Pulmonary artery endothelial cell (primary cell): Measurements from ENCODE around the gene PSD2. TPM values are rescaled to one million over a fixed set of nuclear protein-coding genes. Genes with fewer than 3 reads are reported as not detected.

Experiments used
- DNase-seq: peaks from one replicate; pipeline ENCODE4 v3.0.0-alpha.2; 2011; ENCODE audit warnings: low read depth, low spot score
- total RNA-seq: library from RNA; depleted of rRNA; stranded (reverse); fragments of >200 nt; gene quantifications from 2 replicates; pipeline ENCODE4 v1.2.3, GENCODE V29; 2014

Gene PSD2
- total RNA-seq, 1 donor from 2014 or later, result under 0.01 TPM

DNA sequence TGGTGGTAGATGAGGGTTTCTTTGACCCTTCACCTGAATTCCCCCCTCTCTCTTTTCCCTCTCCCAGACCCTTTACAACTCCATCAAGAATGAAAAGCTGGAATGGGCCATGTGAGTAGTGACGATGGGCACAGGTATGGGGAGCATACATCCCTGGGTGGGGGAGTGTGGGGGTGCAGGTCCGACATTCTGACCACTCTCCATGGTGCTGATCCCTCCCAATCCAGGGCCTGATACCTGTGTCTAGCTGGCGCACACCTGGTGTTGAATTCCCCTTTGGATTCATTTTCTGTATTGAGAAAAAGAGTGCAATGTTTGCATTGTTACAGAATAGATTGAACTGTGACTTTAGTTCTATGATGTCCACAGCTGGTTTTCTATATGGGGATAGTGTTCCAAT, 40.0 kb downstream of the PSD2 start:
- no peak for DNase-seq

DNA sequence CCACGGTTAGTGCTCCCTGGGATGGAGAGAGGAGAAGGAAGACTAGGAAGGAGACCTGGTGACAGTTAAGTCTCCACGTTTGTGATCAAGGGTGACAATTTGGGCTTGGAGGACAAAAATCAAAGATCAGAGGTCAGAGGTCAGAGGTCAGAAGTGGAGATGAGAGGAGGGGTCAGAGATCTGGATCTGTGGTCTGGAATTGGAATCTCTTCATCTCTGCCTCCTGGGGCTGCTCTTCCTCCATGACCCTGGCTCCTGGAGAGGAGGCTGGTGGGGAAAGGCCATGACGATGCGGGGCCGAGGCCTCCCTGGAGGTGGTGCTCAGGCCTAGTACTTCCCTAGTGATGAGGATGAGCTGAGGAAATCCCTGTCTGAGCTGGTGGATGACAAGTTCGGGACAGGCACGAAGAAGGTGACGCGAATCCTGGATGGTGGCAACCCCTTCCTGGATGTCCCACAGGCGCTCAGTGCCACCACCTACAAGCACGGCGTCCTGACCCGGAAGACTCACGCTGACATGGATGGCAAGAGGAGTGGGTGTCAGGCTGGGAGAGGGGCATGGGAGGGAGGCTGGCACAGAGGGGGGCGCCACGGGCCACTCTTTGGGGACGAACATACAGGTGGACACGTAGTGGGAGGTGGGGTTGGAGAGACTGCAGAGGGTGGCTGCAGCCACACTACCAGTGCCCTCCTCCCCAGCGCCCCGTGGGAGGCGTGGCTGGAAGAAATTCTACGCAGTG, 41.0 kb downstream of the PSD2 start:
- no peak for DNase-seq

DNA sequence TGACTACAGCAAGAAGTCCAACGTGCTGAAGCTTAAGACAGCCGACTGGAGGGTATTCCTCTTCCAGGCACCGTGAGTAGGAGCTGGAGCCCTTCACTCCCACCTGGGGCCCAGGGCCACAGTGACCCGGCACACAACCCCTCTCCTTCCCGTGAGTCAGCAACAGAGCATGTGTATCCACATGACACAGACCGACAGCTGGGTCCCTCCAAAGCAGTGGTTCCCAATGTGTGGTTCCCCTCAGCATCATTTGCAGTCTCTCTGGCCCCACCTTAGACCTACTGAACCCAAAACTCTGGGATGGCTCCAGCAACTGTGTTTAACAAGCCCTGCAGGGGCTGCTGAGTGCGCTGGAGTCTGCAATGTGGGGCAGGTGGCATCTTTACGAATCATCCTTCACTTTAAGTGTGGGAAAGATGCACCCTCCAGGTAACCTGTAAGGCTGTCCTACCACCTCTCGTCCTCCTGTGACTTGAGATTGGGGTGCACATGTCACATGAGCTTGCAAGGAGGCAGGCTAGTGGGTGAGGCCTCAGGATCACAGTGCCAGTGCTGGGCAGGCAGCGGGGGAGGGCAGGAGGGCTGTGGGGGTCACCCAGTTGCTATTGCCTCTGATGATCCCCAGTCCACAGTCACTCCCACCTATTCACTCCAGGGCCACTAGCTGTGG, 42.2 kb downstream of the PSD2 start:
- no peak for DNase-seq

DNA sequence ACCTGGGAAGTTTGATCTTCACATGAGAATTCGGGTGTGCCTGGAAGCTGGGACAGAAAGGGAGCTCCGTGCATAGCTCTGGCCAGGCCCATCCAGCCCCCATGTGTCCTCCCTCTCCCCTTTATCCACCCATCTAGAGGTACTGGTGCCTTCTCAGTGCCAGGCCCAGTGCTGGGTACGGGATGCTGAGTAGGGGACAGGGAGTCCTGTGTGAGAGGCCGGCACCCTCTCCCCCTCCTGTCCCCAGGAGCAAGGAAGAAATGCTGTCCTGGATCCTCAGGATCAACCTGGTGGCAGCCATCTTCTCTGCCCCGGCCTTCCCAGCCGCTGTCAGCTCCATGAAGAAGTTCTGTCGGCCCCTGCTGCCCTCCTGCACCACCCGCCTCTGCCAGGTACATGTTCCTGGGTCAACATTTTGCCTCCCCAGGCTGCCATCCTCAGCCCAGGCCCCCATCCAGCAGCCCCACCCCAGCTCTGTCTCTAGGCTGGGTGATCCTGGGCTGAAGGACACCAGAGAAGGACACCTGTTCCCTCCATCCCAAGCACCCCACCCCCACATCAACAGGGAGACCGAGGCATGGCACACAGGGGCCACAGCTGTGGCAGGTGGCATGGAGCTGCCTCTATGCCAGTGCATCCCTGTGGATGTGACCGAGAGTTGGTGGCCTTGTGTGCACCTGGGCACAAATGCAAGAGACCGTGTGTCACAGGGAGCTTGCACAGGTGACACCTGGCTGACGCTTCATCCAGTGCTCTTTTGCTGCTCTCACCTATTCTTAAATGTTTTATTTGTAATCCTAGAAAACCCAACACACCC, 43.0 kb downstream of the PSD2 start:
- no peak for DNase-seq

DNA sequence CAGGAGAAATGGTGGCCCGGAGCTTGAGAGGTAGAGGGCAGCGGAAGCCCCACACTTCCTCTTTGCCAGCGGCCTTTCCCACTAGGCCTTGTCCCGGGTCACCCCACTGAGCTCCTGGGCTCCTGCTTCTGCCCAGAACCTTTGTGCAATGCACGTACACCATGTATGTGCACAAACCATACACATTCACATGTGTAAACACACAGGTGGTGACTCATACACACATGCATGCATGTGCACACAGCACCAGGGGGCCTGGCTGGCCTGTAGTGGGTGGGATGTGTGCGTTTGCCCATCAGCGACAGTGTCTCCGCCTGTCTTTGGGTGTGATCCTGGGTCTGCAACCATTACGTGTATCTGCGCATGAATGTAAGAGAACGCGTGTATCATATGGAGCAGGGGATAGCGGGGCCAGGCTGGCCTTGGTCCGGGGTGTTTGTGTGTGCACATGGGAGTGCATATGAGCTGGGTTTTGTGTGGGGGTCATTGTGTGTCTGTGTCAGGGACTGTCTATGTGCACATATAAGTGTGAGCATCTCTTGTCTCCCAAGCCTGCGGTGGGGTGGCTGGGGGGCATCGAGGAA, 43.7 kb downstream of the PSD2 start:
- no peak for DNase-seq

DNA sequence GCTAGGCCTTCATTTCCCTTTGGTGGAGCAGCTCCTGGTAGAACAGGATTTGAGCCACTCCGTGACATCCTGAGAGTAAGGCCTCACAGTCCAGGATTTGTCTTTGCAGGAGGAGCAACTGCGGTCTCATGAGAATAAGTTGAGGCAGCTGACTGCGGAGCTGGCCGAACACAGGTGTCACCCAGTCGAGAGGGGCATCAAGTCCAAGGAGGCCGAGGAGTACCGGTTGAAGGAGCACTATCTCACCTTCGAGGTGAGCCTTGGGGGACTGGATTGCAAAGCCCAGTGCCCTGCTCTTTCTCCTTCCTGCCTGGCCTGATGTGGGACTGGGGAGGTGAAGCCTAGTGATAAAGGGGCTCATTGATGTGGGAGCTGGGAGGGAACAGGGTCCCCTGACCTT, 44.3 kb downstream of the PSD2 start:
- no peak for DNase-seq

DNA sequence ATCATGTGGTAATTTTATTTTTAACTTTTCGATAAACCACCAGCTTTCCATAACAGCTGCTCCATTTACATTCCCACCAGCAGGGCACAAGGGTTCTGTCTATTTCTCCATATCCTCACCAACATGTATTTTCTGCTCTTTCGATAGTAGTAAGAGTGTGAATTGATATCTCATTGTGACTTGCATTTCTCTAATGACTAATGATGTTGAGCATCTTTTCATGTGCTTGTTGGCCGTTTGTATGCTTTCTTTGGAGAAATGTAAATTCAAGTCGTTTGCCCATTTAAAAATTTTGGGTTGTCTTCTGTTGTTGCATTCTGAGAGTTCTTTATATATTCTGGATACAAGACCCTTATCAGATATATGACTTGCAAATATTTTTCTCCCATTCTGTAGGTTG, 45.9 kb downstream of the PSD2 start:
- no peak for DNase-seq

DNA sequence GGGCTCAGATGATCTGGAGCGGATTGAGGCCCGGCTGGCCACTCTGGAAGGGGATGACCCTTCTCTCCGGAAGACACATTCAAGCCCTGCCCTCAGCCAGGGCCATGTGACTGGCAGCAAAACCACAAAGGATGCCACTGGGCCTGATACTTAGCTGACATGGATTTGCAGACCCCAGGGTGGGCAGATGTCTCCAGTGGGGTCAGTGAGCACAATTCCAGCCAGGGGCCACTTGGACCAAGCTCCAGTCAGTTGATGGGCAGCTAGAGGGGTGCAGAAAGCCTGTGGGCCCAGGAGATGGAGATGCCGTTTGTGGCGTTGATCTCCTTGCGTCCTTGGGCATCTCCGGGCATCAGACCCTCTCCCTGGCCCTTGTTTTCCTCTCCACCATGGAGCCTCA, 46.7 kb downstream of the PSD2 start:
- no peak for DNase-seq

DNA sequence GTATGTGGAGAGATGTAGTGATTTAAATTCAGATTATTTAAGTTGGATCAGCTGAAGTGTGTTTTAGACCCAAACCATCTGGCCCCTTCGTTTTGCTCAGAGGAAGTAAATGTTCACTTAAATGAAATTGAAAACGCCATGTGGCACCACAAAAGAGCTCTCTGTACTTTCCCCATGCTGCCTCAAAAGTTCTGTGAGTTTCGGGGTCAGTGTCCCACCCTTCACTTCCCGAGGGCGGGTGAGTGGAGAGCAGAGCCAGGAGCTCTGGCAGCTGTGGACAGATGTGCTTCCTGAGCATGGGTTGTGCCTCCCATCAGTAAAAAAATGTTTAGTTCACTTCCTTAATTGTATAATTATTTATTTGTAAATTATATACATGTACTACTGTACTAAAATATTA, 48.4 kb downstream of the PSD2 start:
- no peak for DNase-seq

DNA sequence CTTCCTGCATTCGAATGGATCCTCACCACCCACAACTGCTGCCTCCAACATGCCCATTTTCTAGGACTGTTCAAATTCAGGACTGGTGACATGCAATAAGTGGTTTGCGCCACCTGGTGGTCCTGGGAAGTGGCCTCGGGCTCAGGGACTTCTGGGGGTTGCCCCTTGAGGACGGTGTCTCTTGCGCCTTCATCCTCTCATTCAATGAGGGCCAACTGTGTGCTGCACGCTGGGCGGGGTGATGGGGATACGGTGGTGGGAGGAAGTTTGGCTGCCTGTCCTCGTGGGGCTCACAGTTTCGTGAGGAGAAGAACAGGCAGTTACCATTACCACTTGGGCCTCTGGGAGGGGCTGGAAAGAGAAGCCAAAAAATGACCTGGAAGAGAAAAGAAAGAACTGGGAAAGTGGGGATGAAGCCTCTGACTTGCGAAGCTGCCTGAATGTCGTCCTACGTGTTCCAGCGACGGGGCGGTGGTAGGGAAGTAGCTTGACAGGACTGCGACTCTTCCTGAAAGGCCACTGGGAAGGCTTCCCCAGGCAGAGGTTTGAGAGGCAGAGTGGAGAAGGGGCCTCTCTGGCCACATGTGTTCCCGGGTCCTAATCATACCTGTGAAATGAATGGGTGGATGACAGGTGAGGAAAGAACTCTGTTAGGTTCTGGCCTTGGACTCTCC, 49.0 kb downstream of the PSD2 start:
- peak; percentile 39 for DNase-seq

DNA sequence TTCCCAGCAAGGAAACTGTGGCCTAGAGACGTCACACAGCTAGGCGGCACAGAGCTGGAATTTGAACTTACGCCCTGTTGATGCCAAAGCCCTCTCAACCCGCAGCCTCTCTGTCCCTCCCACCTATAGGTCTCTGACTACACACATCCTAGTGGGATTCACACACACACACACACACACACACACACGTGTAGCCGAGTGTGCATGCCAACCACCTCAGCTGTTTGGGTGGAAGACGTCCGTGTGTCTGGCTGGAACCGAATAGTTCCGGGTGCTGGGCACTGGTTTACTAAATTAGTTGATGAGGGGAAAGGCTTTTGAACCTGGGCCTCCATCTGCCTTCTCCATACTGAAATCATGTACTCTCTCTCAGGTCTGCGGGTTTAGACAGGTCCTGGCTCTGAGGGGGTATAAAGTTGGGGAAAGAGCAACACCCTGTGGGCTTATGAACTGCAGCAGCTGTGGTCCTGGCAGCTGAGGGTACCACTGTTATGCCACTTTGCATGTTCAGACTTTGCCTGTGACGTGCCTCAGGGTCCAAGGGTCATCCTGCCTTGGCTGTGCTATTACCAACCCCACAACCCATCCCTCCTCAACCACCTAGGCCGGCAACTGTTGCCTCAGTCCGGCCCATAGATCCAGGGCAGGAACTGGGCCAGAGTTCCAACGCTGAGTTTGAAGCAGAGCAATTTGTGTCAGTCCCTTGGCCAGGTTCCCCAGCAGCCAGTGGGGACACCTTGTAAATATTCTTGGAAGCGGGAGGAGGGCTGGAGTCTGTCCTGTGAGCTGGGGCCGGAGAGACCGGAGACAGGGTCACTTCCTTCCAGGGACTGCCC, 50.5 kb downstream of the PSD2 start:
- DNase-seq, result no peak

DNA sequence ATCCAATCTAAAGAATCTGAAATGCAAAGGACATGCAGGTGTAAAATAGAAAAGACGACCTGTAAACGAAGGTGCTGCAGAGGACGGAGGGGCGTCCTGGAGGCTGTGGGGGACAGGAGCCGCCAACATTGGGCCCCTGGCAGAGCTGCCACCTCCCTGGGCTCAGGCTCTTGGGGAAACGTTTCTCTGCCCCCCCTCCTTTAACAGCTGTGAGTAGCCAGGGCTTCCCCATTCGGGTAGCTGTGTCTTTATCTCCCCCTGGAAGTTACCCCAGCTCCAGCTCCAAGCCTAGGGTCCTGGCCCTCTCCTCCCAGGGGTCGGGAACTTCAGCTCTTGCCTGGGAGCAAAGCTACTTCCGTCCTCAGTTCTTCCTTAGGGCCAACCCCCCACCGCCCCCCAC, 51.5 kb downstream of the PSD2 start:
- DNase-seq, result no peak

DNA sequence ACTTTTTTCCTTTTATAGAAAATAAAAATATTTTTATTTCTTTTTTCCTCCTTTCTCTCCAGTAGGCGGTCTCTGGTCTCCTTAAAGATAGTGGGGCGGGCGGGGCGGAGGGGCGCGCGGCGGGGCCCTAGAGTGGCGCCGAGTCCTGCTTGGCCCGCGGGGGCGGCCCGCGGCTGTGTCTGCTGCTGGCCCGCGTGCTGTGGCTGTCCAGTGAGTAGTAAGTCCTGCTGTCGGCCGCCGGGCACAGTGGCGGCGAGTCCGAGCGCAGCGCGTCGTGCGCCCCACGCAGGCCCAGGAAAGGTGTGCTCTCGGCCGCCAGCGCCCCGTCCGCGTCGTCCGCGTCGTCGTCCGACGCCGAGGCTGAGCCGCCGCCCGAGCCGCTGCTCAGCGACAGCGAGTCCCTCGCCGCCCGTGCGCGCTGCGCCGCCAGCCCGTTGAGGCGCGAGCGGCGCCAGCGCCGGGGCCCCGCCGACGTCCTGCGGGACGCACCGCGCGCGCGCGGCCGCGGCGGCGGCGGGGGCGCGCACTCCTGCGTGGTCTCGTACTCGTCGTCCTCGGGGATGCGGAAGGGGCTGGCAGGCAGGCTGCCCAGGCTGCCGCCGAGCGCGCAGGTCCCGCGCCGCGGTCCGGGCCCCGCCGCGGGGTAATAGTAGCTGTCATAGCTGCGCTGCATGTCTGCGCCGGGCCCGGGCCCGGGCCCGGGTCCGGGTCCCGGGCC, 52.3 kb downstream of the PSD2 start:
- DNase-seq, result no peak

DNA sequence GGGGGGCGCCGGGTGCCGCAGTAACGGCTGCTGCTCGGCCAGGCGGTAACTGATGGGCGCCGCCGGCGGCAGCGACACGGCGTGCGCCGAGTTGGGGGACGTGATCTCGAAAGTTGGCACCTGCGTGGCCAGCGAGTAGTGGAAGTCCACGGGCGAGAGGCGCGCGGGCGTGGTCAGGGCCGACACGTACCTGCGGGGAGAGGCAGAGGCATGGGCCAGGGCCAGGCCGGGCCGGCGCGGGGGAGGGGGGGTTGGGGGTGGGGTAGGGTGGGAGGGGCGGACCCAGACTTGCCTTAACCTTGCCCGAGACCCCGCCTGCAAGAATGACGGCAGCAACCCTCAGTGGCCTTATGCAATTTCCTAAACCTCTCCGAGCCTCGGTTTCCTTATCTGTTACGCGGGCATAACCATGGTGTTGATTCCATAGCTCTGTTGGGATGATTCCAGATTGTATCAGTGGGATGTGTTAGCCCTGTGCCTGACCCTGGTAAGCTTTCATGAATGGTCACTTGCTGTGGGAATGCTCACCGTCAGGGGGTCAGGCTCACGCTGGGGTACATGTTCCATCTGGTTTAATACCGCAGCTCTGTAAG, 53.0 kb downstream of the PSD2 start:
- no peak for DNase-seq

DNA sequence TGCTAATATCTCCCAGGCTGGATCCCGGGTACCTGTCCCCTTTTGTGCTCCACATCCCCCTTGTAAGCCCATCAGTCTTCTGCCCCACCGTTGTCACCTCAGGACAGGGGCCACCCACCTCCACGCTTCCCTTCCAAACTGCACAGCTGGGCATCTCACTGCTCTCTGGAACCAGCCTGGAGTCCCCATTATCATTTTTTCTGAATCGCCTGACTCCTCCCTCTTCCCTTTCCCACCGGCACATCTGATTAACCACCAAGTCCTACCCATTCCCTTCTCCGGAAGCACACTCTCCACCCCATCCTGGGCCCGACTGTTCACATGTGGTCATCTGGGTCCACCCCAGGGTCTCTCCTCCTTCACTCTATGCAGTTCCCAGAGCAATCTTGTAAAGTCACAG, 53.9 kb downstream of the PSD2 start:
- no peak for DNase-seq

DNA sequence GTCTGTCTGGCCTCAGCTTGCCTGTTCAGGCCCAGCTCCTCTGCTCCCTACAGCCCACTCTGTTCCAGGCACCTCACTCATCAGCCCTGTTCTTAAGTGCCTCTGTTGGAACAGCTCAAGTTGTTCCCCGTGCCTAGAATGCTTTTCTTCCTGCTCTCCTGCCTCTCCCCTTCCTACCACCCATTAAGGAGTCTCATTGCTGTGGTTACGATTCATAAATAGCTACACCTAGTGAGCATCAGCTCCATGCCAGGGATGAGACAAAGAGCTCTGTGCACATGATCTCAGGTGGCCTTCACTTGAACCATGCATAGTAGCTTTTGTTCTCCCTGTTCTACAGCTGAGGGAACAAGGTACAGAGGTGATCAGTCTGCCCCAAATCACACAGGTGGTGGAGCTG, 54.3 kb downstream of the PSD2 start:
- DNase-seq, result no peak

DNA sequence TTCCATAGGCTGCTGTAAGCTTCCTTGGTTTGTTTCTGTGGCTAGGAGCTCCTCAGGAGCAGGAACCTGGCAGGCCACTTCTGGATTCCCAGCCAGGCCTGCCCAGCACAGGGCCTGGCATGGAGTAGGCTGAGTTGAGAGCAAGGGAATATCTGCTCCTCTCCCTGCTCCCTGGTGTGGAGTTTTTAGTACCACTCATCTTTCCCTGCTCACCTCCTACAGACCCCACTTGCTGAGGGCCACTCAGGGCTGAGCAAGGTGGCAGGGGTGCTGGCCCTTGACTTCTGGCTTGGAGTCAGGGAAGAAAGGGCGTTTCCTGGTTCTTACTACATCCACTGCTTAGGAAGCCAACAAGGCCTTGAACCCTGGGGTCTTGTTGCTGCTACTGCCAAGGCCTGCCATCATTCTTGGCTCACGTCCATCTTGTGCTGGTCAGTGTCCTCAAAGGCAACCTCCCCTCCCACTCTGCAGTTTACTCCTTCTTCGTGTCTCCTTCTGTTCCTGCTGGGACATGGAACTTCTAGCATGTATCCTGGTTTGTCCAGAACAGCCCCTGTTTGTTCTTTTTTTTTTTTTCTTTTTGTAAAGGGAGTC, 54.9 kb downstream of the PSD2 start:
- no peak for DNase-seq

DNA sequence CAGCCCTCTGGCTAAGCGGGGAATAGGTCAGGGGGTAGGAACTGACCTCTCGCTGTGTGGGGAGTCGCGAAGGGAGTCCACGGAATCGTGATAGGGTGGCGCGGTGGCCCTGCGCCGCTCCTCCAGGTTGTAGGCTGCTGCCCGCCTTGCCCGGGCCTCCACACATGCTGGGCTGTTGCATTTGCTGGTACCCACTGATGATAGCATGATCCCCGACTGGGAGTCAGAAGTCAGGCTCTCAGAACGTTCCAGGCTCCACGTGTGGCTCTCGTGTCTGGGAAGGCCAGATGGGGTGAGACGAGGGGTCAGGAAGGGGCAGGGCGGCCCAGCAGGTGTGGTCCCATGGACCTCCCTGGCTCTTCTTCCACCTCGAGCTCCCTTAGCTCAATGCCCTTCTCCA, 56.0 kb downstream of the PSD2 start:
- no peak for DNase-seq

DNA sequence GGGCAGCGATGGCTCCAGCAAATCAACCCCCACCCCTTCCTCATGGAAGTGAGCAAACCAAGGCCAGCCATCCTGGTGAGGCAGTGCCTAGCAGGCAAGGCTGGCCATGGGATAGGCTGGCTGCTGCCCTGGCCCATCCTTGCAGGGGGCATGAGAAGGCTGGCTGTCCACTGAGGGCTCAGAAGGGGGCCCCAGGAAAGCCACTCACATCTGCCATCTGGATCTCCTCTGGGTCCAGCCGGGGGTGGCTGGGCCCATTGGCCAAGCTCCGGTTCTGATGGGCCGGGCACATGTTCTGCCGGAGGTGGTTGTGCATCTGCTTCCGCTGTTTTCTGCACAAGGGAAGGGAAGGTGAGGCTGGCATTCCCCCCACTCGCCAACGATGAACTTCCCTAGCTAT, 57.1 kb downstream of the PSD2 start:
- no peak for DNase-seq
